ENCODE measurements around the gene SPRYD4. TPM values are rescaled to one million over a fixed set of nuclear protein-coding genes. Genes with fewer than 3 reads are reported as not detected.

SPRYD4 gene
- total and polyA plus RNA-seq, 2 of the 4 experiments (the other 2 are of a cell fraction): 1.7 to 1.8 TPM

GRCh38 chr12:56490360-56490759 is 22.0 kb downstream of the SPRYD4 start:
- Histone ChIP-seq H4K20me1 (ENCODE audit: insufficient read depth, low read length) (no peaks in the 10 kb centered on the region), H3K4me1 (ENCODE audit: control insufficient read depth, insufficient read depth, low read length) (peaks cover 2% of the 10 kb centered on the region; the same call in 1 of the 2 replicates)

More at GRCh38 chr12:56490360-56490759, 22.0 kb downstream of the SPRYD4 start:
- Histone ChIP-seq H3K9me1 (ENCODE audit: insufficient read depth, low read length) (0 out of 2 replicates have a peak, but pooled peaks cover 2% of the 10 kb centered on the region), H3K4me2 (ENCODE audit: low read depth, low read length) (no peak overlapping the region), H2BK15ac (ENCODE audit: low read depth, low read length) (no peak overlapping the region), H4K5ac (ENCODE audit: low read depth, low read length) (no peak overlapping the region), H4K91ac (ENCODE audit: insufficient read depth, low read depth, low read length) (no peak overlapping the region), H3K4me3 (ENCODE audit: insufficient read depth, low read depth, low read length) (no peak overlapping the region), H2AFZ (replicated peaks; ENCODE audit: low read length, poor library complexity) (no peak overlapping the region), H3K27ac (ENCODE audit: insufficient read depth, low read length) (no peak overlapping the region), H2BK120ac (ENCODE audit: low read depth, low read length) (no peak overlapping the region), H3K9me3 (ENCODE audit: control insufficient read depth, insufficient read depth, low read length) (0 out of 2 replicates have a peak, but pooled peaks cover 2% of the 10 kb centered on the region), H3K27me3 (ENCODE audit: control insufficient read depth, insufficient read depth, low read length) (peaks cover 32% of the 10 kb centered on the region), H2BK20ac (ENCODE audit: low read depth, low read length) (no peak overlapping the region), H2AK9ac (replicated peaks; ENCODE audit: low read depth, low read length, poor library complexity) (no peak overlapping the region), H3K9ac (ENCODE audit: low read depth, low read length) (no peak overlapping the region), H4K8ac (ENCODE audit: low read depth in 2 of 2, low read length in 2 of 2) (no peak overlapping the region), H3K18ac (ENCODE audit: low read depth, low read length) (no peak overlapping the region), H3K23ac (ENCODE audit: low read depth, low read length) (no peak overlapping the region), H3K14ac (replicated peaks; ENCODE audit: low read depth, low read length) (no peak overlapping the region), H3K56ac (ENCODE audit: extremely low read depth, insufficient read depth, low read length) (no peak overlapping the region), H3K79me1 (ENCODE audit: low read depth in 1 of 2, low read length in 2 of 2) (no peaks in the 10 kb centered on the region), H2BK5ac (ENCODE audit: low read depth, low read length, poor library complexity, severe bottlenecking) (no peak overlapping the region), H3K4ac (ENCODE audit: low read depth, low read length) (no peak overlapping the region), H3K36me3 (ENCODE audit: control insufficient read depth, insufficient read depth, low read length) (no peaks in the 10 kb centered on the region), H2AK5ac (ENCODE audit: low read depth, low read length) (no peak overlapping the region)
- dilution Hi-C loops (cut with HindIII; ENCODE audit: low sequenced_read_pairs, unreplicated experiment): no loop called here
- ATAC-seq (ENCODE audit: low read depth) (no peak), DNase-seq (no peak)
- no TSS peak for BruUV-seq (replicated peaks)
- TF ChIP-seq ELK1 (IDR thresholded peaks at IDR 0.05; ENCODE audit: borderline replicate concordance, low read depth, low read length) (no peak), POLR2A (IDR thresholded peaks at IDR 0.05; ENCODE audit: low read depth, low read length) (no peak), CEBPB (IDR thresholded peaks at IDR 0.05; ENCODE audit: low read depth, low read length) (no peak), MAFK (IDR thresholded peaks at IDR 0.05; ENCODE audit: low read depth, low read length) (no peak), RAD21 (IDR thresholded peaks at IDR 0.05; ENCODE audit: low read length) (no peak), SMC3 (IDR thresholded peaks at IDR 0.05; ENCODE audit: low read depth, low read length) (no peak), FOS (IDR thresholded peaks at IDR 0.05; ENCODE audit: low read depth, low read length) (no peak), CHD1 (IDR thresholded peaks at IDR 0.05; ENCODE audit: low read depth, low read length) (no peak), USF2 (IDR thresholded peaks at IDR 0.05; ENCODE audit: low read depth, low read length) (no peak), MXI1 (IDR thresholded peaks at IDR 0.05; ENCODE audit: borderline replicate concordance, low read depth, low read length) (no peak), RCOR1 (IDR thresholded peaks at IDR 0.05; ENCODE audit: insufficient replicate concordance, low read length) (no peak), MAZ (IDR thresholded peaks at IDR 0.05; ENCODE audit: borderline replicate concordance, low read depth, low read length) (no peak), BHLHE40 (IDR thresholded peaks at IDR 0.05; ENCODE audit: low read depth, low read length) (no peak), NFE2L2 (IDR thresholded peaks at IDR 0.05; ENCODE audit: low read depth, low read length) (no peak), RFX5 (IDR thresholded peaks at IDR 0.05; ENCODE audit: low read depth, low read length) (no peak)
- TF ChIP-seq, protein P1, sequence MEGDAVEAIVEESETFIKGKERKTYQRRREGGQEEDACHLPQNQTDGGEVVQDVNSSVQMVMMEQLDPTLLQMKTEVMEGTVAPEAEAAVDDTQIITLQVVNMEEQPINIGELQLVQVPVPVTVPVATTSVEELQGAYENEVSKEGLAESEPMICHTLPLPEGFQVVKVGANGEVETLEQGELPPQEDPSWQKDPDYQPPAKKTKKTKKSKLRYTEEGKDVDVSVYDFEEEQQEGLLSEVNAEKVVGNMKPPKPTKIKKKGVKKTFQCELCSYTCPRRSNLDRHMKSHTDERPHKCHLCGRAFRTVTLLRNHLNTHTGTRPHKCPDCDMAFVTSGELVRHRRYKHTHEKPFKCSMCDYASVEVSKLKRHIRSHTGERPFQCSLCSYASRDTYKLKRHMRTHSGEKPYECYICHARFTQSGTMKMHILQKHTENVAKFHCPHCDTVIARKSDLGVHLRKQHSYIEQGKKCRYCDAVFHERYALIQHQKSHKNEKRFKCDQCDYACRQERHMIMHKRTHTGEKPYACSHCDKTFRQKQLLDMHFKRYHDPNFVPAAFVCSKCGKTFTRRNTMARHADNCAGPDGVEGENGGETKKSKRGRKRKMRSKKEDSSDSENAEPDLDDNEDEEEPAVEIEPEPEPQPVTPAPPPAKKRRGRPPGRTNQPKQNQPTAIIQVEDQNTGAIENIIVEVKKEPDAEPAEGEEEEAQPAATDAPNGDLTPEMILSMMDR (conservative IDR thresholded peaks at IDR 0.05; ENCODE audit: low read depth, low read length): no peak
- intact Hi-C loops (cut with micrococcal nuclease): no loop called here
- CTCF ChIA-PET: interaction anchor here (0.6 kb wide), 1 partner anchor 589 kb away, joined by 5 read pairs; no protein-coding TSS in a partner anchor
- in situ Hi-C loops (cut with MboI; ENCODE audit: low sequenced_read_pairs): no loop called here
- POLR2A ChIA-PET (ENCODE audit: unreplicated experiment): no interaction called here
